HG02623 (cell line): ENCODE data around the gene OR1A1.
"Not testable (repeated sequence)": the region's sequence is repeated elsewhere in the genome, so short reads cannot be mapped to it uniquely, and the experiment has no call there.

Source experiments
- ATAC-seq: cut with Tn5 transposase; IDR thresholded peaks from one replicate; pipeline ENCODE4 v1.9.1; 2021; ENCODE audit warnings: moderate library complexity; ENCODE audit not compliant: unreplicated experiment

OR1A1 gene

DNA sequence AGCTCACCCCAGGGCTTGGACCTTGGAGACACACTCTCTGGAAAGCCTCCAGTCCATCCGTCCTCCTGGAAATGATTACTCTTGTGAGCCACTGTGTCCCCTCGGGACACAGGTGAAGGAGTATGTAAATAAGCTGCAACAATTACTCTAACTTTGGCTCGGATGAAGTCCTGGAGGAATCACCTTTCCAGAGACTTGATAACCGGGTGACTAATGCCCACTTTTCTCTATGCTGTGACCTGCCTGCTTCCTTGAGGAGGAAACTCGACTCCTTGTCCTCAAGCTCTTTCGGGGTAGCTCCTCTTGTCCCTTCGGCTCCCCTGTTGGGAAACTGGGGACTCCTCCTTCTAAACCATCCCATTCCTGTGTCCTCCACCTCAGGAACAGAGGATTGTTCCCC is at the start of gene OR1A1:
TSS of gene OR1A1 (plus strand) at position 301 of the 400 bp plus-strand sequence. CDS start 7,954 bp downstream, outside the sequence.
- ATAC-seq = no peak

- ATAC-seq = no peak
These were observed 39.9 kb upstream of the OR1A1 start for GRCh38 chr17:3167574-3167973.

- no peak for ATAC-seq
These were observed 17.5 kb upstream of the OR1A1 start for GRCh38 chr17:3189961-3190360.

DNA sequence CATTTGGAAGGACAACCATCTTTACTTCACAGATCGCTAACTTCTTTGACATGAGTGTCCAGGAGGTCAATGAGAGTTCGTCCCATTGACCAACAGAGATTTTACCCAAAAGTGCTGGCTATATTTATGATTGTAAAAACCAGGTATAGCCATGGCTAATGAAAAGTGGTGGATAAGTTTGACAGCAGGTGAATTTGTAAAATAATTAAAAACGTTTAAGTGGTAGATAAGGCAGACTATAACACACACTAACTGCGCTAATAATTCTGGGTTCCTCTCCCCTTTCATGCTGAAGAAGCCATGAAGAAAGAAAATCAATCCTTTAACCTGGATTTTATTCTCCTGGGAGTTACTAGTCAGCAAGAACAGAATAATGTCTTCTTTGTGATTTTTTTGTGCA is 10.2 kb upstream of the OR1A1 start, which contains the start of gene OR1A2:
TSS of gene OR1A2 (plus strand) at position 301 of the 400 bp plus-strand sequence. CDS start at position 301, 0 bp downstream.
- ATAC-seq = no peak

DNA sequence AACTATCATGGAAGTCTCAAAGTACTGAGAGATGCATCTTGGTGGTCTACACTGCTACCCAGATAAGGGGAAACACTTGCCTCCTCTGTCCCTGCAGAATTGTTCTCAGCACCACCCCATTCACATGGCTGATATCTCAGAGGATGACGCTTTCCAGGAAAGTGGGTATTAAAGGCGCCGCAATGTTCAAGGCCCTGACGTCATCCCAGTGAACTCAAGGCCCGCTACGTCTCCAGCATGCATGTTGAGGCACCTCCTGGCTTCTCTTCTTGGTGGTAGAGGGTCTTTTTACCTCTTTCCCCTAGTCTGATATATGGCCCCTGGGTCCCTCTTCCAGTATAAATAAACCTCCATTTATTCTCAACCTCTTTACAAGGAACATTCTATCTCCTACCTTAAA is 1.0 kb downstream of the OR1A1 start:
- no peak for ATAC-seq

- no peak for ATAC-seq
These were observed 5.5 kb downstream of the OR1A1 start for GRCh38 chr17:3213001-3213400.

DNA sequence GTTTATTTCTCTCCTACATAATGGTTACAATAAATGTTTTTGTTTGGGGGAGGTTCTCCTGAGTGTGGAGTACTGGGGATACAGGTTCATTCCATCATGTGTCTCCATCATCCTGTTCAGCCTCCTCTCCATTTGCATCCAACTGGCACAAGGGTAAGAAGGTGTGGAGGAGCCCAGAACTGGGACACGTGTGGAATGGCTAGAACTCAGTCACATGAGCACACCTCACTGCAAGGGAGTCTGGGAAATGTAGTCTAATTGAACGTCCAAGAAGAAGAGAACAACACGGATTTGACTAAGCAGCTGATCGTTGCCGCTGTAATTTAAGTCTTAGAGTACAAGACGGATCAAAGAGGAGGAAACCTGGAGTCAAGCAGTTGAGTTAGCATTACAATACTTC is 6.1 kb downstream of the OR1A1 start:
- no peak for ATAC-seq

DNA sequence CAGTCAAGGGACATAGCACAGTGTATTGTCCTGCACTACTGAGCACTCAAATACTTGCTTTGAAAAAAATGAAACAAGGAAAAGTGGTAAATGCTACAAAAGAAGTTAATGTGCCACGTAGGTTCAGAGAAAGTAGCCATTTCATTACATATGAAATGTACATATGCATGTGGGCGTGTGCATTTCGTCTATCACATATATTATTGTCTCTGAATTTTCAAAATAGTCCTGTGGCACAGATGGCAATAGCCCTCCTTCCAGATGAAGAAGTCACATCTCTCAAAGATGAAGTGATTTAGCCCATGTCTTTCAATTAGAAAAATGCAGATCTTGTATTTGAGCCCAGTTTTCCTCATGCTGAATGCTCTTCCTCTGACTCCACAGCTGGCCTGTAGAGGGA is 12.5 kb downstream of the OR1A1 start:
- not testable (repeated sequence) for ATAC-seq

GRCh38 chr17:3221850-3222249 is 14.4 kb downstream of the OR1A1 start:
- ATAC-seq = no peak

DNA sequence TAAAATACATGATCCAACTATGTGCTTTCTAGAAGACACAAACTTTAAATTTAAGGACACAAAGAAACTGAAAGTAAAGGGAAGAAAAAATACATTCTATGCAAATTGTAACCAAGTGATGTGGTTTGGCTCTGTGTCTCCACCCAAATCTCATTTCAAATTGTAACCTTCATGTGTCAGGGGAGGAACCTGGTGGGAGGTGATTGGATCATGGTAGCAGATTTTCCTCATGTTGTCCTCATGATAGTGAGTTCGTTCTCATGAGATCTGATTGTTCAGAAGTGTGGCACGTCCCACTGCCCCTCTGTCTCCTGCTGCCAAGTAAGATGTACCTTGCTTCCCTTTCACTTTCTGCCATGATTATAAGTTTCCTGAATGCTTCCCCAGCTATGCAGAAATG is 15.0 kb downstream of the OR1A1 start:
- no peak for ATAC-seq

- not testable (repeated sequence) for ATAC-seq
These were observed 17.4 kb downstream of the OR1A1 start for GRCh38 chr17:3224721-3225352.

GRCh38 chr17:3232300-3232699 is 24.8 kb downstream of the OR1A1 start:
- not testable (repeated sequence) for ATAC-seq

- ATAC-seq = not testable (repeated sequence)
These were observed 31.2 kb downstream of the OR1A1 start for GRCh38 chr17:3238685-3239084.

DNA sequence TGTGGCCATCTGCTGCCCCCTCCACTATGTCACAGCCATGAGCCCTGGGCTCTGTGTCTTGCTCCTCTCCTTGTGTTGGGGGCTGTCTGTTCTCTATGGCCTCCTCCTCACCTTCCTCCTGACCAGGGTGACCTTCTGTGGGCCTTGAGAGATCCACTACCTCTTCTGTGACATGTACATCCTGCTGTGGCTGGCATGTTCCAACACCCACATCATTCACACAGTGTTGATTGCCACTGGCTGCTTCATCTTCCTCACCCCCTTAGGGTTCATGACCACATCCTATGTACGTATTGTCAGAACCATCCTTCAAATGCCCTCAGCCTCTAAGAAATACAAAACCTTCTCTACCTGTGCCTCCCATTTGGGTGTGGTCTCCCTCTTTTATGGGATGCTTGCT is 33.6 kb downstream of the OR1A1 start:
- not testable (repeated sequence) for ATAC-seq

- not testable (repeated sequence) for ATAC-seq
These were observed 37.4 kb downstream of the OR1A1 start for GRCh38 chr17:3244841-3245240.

- ATAC-seq = not testable (repeated sequence)
These were observed 41.5 kb downstream of the OR1A1 start for GRCh38 chr17:3249013-3249412.

- no peak for ATAC-seq
These were observed 49.1 kb downstream of the OR1A1 start for GRCh38 chr17:3256575-3256974.

DNA sequence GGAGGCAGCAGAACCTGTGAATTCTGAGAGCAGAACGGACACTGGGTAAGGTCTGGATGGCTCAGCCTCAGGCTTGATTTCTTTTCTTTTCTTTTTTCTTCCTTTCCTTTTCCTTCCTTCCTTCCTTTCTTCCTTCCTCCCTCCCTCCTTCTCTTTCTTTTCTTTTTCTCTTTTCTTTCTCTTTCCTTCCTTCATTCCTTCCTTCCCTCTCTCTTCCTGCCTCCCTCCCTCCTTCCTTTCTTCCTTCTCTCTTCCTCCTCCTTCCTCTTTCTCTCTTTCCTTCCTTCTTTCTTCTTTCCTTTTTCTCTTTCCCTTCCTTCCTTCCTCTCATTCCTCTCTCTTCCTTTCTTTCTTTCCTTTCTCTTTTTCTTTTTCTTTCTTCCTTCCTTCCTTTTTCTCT is 52.7 kb downstream of the OR1A1 start:
- ATAC-seq = no peak

GRCh38 chr17:3260600-3260999 is 53.1 kb downstream of the OR1A1 start:
- ATAC-seq = no peak
